ENCODE results near the gene ASS1.

The ASS1 gene

DNA sequence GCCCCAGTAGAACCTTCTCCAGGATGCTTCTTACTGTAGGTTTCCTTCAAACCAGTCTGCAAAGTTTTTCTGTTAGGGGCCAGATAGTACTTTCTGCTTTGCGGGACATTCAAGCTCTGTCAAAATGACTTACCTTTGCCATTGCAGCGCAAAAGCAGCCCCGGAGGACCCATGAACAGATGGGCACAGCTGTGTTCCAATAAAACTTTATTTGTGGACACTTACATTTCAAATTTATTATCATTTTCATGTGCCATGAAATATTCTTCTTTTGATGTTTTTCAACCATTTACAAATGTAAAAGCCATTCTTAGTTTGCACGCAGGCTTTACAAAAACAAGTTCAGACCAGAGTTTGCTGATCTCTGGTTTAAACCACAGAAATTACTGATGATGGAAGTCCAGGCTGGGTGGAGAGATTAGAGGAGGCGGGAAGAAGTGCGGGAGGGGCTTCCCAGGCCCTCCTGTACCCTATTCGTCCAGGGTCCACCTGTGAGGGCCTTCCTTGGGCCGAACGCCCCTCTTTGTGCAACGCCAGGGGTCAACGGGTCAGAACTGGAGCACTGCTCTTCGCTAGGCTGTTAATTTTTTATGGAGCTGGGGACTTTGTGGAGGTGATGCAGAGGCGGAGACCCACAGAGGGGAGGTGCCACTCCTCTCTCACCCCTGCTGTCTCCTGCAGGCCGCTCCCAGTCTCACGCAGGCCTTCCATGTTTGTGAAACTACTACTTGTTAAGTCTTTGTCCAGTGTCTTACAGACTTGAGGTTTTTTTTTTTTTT, 7.6 kb upstream of the ASS1 start:
- no peak for FAIRE-seq

DNA sequence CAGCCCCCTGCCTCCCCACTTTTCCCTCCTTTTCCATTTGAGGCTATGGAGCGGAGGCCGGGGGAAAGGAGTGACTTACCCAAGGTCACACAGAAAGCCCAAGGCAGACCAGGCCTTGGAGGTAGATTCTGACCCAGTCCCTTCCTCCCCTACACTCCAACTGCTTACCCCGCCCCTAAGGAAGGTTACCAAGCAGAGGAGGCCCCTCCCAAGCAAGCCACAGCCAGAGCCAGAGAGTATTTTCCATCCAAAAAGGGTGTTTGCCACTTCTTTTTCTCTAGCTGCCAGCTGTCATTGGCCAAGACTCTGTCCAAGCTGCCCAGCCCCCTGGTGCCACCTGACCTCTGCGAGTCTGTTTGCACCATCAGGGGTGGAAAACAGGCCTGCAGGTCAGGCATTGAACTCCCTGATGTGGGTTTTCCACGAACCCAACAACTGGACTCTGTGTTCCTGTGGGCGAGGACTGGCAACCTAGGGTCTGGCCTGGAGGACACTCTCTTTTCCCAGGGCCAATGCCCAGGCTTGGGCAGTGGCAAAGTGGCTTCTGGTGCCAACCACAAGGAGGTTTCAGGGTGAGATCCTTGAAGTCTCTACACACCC, 6.3 kb upstream of the ASS1 start:
- FAIRE-seq: no peak

DNA sequence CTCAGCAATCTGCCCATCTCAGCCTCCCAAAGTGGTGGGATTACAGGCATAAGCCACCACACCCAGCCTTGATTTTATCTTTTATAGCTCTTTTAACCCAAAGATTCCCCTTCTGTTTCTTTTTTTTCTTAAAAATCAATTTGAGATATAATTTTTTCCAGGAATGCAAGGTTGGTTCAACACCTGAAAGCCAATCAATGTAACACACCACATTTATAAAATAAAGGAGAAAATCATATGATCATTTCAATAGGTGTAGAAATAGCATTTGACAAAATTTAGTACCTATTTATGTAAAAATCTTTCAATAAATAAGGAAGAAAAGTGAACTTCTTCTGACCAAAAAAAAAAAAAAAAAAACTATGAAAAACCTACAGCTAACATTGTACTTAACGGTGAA, 3.7 kb upstream of the ASS1 start:
- no peak for FAIRE-seq

DNA sequence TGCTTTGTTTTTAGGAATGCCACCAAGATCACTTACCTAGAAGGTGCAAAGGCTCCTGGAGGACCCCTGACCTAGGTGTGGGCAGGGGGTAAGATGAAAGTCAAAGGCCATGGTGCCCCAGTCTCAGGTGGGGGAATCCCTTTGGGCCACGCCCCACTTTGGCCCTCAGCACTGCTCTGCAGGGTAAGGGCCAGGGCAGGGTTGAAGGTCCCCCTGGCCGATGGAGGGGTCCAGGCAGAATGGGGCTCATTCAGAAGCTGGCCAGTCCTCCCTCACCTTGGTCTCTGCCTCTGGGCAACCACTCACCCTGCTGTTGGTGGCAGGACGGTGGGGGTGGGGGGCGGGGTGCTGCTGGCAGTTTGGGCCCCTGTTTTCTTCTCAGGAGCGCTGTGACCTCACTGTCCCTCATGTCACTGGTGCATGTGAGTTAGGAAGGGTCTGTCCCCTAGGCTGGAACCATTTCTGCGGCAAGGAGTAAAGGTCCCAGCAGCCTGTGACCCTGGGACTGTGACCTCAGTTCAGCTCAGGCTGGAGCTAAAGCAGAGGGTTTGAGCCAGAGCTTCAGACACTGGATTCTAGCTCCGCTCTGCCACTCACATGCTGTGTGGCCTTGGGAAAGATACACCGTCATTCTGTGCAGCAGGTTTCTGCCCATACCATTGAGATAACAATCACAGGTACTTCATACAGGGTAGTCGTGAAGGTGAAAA, 1.9 kb upstream of the ASS1 start:
- FAIRE-seq: no peak

DNA sequence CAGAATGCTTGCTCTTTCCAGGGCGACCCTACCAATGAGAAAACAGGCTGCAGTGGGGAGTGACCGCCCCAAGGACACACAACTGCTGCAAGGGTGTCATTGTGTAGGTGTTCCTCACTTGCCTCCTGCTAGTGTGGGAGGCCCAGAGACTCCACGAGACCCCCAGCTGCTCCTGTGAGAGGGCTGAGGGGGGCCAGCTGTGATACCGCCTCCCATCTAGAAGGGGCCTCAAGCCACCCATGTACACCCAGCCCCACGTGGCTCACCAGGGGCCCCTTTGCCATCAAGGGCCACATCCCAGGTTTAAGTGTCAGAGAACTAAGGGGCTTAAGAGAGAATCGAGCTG, 1.3 kb upstream of the ASS1 start:
- FAIRE-seq: no peak

DNA sequence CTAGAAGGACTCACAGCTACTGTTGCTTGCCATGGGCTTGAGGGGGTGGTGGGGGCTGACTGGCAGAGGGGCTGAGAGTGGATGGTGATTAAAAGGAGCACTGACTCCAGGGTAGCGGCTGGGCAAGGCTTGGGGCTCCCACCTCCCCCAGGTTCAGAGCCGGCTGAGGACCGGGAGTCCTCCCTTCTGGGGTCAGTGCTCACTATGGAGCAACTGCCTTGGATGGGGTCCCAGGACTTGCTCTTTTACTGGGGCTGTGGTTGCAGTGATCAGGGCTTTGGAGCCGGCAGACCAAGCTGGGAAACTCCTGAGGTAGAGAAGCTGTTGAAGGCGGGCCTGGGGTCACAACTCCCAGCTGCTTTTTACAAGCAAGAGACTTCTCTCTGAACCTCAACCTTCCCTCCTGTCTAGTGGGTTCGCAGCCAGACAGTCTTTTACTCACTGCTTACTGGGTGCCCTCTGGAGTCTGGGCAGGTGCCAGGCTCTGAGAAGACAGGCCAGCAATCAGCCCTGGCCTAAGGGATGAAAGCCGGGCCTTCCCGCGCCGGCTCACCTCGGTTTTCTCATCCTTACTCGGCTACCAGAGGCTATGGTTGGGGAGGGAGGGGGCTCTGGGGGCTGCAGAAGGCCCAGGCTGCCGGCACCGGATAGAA, 795 bp upstream of the ASS1 start:
- FAIRE-seq: no peak

DNA sequence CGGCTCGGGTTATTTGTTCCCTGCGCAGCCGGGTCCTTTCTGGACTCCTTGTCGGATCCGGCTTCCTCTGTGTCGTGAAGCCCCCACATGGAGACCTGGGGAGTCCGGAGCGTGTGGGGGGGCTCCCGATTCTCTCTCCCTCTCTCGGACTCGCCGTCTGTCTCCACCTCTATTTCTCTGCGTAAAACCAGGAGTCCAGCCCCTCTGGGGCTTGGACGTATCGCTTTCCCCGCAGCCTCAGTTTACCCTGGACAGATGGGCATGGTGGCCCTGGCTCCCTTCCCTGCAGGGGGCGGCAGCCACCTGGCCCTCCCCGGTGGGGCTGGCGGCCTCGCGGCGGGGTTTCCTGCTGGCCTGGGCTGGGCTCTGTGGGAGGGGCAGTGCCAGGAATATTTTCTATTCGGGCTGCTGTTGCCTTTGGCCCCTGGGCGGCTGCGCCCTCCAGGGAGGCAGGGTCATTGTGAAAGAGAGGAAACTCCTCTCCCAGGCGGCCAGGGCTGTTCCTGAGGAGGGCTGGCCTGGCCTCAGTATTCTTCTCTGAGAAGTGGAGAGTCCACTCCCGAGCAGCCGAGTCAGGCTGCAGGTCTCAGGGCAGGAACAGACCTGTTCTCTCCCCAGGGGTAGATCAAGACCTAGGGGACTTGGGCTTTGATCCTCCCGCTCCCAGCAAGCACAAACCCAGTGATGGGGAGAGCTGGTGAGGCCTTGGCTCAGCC, 665 bp downstream of the ASS1 start:
- FAIRE-seq: no peak

DNA sequence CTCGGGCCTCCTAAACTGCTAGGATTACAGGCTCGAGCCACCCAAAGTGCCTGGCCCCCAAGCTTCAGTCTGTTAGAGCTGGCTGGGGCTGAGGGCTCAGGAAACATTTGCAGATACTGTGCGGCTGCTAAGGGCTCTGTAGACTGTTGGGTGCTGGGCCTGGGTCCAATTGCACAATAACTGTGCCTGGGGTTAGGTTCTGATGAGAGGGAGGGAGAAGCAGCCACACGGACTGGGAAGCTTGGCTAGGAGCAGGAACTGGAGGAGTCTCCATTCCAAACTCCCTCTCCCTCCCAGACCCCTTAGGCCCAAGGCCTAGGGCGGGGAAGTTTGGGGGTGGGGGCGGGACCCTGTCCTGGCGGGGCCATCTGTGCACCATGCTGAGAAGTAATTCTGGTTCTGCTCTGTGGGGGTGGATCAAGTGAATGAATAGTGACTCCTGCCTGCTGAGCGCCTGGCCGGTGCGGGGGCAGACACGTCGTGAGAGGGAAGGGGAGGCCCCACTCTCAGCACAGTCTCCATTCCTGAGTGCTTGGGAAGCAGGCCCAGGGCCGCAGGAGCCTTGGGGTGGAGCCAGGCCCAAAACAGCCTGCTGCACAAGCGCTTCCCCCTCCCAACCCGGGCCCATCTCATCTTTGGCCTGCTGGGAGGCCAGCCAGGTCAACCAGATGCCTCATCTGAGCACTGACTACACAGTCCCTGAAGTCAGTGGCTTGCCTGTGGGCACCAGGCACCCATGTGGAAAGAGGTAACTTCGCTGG, 1.5 kb downstream of the ASS1 start:
- no peak for FAIRE-seq

DNA sequence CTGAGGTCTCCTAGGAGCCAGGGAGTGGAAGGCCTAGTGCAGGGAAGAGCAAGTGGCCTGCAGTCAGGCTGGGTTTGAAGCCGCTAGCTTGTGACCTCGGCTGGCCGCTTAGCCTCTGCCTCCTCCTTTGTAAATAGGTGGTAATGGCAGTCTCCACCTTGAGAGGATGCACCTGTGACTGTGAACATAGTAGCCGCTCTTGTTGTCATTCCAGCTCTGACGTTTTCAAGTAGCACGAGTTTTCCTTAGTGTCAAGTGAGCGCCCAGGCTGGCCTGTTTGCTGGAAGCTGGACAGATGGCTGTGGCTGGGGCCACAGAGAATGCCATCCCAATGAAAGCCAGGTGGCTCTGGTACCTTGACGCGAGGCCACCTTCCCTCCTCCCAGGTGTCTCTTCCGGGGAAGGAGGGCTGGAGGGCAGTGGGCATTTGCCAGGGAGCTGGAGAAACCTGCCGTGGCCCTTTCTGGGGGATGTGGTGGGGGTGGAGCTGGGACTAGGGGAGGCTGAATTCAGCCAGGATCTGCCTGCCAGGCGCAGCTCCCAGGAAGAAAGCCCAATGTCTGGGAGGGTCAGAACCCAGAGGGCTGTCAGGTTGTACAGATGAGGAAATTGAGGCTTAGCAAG, 2.5 kb downstream of the ASS1 start:
- no peak for FAIRE-seq

DNA sequence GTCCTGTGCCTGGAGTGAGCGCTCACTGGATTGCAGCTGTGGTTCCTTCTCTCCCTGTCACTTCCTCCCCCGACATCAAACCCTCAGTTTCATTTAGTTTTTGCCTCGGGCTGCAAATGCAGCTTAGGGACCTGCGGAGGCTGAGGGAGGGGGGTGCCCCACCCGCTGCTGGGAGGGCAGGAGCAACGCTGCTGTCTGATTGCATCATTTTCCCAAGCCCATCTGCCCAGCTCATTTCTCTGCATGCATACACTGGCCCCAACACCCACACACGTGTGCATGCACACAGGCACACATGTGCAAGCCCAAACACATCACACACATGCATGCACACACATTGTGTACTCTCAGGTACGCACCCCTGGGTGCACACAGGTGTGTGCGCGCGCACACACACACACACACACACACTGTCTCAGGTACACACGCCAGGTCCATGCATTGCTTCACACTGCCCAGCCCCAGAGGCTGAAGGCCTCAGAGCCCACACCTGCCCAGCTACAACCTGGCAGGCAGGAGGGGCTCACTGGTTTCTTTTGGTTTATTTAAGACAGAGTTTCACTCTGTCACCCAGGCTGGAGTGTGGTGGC, 3.4 kb downstream of the ASS1 start:
- no peak for FAIRE-seq

DNA sequence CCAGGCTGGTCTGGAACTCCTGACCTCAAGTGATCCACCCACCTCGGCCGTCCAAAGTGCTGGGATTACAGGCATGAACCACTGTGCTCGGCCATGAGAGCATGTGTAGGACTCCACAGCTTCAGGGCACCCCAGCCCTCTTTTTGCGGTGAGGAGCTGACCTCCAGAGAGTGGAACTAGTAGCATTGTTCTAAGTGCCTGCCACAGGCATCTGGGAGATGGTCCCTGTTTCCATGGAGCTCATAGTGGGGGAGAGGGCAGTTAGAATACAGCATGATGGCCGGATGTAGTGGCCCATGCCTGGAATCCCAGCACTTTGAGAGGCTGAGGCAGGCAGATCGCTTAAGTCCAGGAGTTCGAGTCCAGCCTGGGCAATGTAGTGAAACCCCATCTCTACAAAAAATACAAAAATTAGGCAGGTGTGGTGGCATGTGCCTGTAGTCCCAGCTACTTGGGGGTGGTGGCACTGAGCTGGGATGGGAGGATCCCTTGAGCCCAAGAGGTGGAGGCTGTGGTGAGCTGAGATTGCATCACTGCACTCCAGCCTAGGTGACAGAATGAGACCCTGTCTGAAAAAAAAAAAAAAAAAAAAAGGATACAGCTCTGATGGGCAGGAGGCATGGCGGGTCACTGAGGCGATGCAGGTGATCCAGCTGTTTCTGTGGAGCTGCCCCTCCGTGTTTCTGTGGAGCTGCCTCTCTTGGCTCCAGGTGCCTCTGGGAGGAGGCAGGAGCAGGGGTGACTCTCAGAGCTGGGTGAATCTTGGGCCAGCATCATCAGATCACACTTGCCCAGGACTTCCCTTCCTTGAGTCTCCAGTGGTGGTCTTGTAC, 4.2 kb downstream of the ASS1 start:
- FAIRE-seq: no peak

DNA sequence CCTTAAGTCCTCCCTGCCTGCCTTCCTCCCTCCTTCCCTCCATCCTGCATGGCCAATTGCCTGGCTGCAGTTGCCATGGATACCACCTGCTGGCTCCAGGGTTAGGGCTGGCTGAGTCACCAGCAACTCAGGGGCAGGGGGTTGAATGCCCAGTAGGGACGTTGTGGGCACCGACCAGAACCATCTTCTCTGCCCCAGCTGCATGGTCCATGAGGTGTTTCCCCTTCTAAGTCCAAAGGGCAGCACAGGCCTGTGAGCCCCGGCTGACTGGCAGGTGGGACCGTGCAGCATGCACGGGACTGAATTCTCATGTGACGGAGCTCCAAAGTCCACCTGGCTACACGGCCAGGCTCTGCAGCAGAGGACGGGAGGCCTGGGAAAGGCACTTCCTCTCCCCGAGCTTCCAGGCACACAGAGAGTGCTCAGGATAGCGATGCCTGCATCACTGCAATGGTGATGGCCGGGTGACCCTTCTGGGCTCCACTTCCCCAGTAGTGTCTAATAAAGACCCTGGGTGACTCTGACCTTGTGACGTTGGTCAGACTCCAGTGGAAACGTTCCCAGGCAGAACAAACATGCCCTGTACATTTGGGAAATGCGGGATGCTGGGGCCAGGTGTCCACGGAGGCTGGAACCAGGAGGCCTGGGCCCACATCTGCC, 5.7 kb downstream of the ASS1 start:
- FAIRE-seq: no peak

DNA sequence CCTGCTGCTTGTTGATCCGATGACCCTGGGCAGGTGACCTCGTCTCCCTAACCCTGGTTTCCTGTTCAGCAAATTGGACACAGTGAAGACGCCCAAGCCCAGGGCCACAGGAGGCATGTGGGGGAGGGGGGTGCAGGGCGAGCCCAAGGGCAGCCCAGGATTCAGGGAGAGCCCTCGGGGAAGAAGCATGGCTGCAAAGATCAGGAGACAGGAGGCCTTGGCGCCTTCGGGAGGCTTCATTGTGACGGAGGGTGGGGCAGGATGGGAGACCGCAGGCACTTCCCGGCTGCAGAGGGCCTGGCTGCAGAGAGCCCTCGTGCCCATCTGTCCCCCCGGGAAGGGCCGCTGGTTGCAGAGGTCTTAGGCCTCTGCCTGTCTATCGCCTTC, 6.2 kb downstream of the ASS1 start:
- no peak for FAIRE-seq

DNA sequence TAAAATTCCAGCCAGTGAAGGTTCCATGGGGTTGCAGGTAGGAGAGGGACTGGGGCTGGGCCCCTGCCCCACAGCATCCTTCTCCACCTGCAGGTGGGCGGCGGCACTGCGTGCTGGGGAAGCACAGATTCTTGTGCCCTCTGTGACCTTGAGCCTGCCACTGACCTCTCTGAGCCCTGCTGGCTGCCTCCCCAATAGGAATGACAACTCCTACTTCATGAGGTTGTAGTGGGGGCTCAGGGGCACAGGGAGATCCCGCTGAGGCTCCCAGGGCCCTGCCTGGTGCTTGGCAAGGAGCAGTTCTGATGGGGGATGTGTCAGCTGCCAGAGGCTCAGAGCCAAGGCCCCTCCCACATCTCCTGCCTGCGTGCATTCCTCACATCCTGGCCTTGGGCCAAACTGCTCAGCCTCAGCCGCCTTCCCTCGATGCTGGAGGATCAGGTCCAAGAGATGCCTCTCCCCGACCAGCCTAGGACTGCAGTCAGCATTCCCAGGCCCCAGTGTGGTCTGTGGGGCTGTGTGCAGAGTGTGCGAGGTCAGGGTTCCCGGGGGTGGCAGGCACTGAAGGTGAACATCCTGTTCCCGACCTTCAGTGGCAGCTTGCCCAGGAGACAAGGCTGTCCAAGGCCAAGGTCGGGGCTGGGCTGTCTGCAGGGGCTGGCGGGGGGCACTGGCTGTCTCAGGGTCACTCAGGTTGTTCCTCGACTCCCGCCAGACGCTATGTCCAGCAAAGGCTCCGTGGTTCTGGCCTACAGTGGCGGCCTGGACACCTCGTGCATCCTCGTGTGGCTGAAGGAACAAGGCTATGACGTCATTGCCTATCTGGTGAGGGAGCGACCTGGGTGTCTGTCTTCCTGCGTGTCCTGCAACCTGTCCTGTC, 7.0 kb downstream of the ASS1 start:
- FAIRE-seq: no peak

DNA sequence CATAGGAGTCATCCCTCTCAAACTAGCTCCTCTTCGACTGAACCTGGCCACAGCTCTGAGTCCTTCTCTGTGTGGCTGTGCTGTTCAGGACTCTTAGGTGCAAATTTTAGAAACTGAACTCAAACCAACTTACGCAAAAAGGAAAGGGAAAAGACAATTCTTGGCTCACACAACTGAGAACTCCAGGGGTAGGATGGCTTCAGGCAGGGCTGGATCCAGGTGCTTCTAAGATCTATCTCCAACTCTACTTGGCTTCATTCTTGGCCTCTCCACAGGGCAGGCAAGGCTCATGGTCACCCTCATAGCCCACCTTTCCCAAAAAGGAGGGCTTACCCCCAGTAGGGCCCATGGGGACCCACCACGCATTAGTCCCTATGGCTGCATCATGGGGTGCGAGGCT, 8.1 kb downstream of the ASS1 start:
- no peak for FAIRE-seq

DNA sequence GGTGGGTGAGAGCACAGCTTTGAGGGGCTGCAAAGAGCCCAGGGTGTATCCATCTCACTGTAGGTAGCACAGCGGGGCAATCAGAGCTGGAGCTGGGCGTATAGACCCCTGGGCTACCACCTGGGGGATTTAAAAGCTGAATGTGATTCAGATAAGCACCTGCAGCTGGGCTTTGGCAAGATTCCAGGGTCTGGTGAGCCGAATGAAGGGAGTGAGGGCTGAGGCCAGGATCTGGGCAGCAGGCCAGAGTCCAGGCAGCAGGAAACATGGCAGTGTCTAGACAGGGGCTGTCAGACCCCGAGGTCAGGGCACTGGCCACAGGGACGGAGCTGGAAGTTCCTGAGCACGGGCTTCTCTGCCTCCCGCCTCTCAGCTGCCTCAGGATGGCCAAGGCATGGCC, 8.7 kb downstream of the ASS1 start:
- no peak for FAIRE-seq

DNA sequence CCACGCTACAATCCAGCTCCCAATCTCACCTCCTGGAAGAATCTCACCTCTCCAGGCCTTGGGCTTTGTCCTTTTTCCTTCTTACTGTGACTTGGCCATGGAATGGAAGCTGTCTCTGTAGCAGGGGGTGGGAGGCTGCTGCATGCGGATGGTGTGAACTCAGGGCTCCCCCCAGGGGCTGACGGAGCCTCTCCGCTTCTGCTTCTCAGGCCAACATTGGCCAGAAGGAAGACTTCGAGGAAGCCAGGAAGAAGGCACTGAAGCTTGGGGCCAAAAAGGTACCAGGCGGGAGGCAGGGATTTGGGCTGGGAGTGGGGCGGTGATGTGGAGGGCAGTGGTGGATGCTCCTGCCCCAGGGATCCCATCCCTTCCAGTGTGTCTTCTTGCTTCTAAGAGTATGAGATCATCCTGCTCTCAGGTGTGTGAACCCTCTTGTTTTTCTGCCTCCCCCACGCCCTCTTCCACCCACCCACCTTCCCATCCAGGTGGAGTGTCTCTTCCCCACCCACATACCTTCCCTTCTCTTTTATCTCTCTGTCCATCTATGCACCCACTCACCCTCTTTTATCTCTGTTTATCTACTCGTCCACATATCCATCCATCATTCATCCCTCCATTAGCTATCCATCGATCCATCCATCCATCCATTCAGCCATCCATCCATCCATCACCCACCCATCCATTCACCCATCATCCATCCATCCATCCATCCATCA, 9.5 kb downstream of the ASS1 start:
- no peak for FAIRE-seq

DNA sequence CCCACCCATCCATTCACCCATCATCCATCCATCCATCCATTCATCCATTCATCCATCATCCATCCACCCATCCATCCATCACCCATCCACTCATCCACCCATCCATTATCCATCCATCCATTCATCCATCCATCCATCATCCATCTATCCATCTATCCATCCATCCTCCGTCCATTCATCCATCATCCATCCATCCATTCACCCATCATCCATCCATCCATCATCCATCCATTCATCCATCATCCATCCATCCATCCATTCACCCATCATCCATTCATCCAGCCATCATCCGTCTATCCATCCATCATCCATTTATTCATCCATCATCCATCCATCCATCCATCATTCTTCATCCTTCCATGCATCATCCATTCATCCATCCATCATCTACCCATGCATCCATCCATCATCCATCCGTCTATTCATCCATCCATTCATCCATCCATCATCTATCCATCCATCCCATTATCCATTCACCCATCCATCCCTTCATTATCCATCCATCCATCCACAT, 10.1 kb downstream of the ASS1 start:
- no peak for FAIRE-seq
